ENCODE measurements around the gene TFDP1.

The TFDP1 gene

GRCh38 chr13:113633485-113633873 lies 48.9 kb downstream of the TFDP1 start:
- no peak for DNase-seq (ENCODE audit: low spot score)

GRCh38 chr13:113634279-113635047 lies 49.9 kb downstream of the TFDP1 start:
- DNase-seq (ENCODE audit: low spot score): no peak

GRCh38 chr13:113635048-113635420 lies 50.5 kb downstream of the TFDP1 start:
- DNase-seq (ENCODE audit: low spot score): no peak

- no peak for DNase-seq (ENCODE audit: low spot score)
Measured at GRCh38 chr13:113635709-113636108, 51.2 kb downstream of the TFDP1 start.

GRCh38 chr13:113636266-113636963 lies 51.9 kb downstream of the TFDP1 start:
- no peak for DNase-seq (ENCODE audit: low spot score)

- no peak for DNase-seq (ENCODE audit: low spot score)
Measured at GRCh38 chr13:113637262-113638160, 53.0 kb downstream of the TFDP1 start.

- DNase-seq (ENCODE audit: low spot score): no peak
Measured at GRCh38 chr13:113638173-113638746, 53.7 kb downstream of the TFDP1 start.

- DNase-seq (ENCODE audit: low spot score): no peak
Measured at GRCh38 chr13:113638806-113639205, 54.3 kb downstream of the TFDP1 start.

- no peak for DNase-seq (ENCODE audit: low spot score)
Measured at GRCh38 chr13:113639616-113640262, 55.2 kb downstream of the TFDP1 start.

GRCh38 chr13:113641426-113641825 lies 56.9 kb downstream of the TFDP1 start:
- no peak for DNase-seq (ENCODE audit: low spot score)

- DNase-seq (ENCODE audit: low spot score): no peak
Measured at GRCh38 chr13:113642563-113642962, 58.0 kb downstream of the TFDP1 start.

- no peak for DNase-seq (ENCODE audit: low spot score)
Measured at GRCh38 chr13:113643593-113643992, 59.0 kb downstream of the TFDP1 start.

GRCh38 chr13:113644800-113645199 lies 60.2 kb downstream of the TFDP1 start:
- DNase-seq (ENCODE audit: low spot score): no peak

- no peak for DNase-seq (ENCODE audit: low spot score)
Measured at GRCh38 chr13:113645329-113645728, 60.8 kb downstream of the TFDP1 start.

- DNase-seq (ENCODE audit: low spot score): no peak
Measured at GRCh38 chr13:113646376-113646775, 61.8 kb downstream of the TFDP1 start.

GRCh38 chr13:113646921-113647340 lies 62.4 kb downstream of the TFDP1 start:
- no peak for DNase-seq (ENCODE audit: low spot score)

GRCh38 chr13:113647351-113648215 lies 63.0 kb downstream of the TFDP1 start:
- DNase-seq (ENCODE audit: low spot score): no peak

- no peak for DNase-seq (ENCODE audit: low spot score)
Measured at GRCh38 chr13:113648216-113648610, 63.7 kb downstream of the TFDP1 start.

- no peak for DNase-seq (ENCODE audit: low spot score)
Measured at GRCh38 chr13:113649212-113649611, 64.7 kb downstream of the TFDP1 start.

GRCh38 chr13:113650275-113650674 lies 65.7 kb downstream of the TFDP1 start:
- DNase-seq (ENCODE audit: low spot score): no peak

- DNase-seq (ENCODE audit: low spot score): no peak
Measured at GRCh38 chr13:113650731-113651148, 66.2 kb downstream of the TFDP1 start.
